Measurements from ENCODE around the gene TSR1. TPM values are rescaled to one million over a fixed set of nuclear protein-coding genes. Genes with fewer than 3 reads are reported as not detected.

TSR1 gene
- polyA plus RNA-seq, 3 donors, result 8.1 to 10.8 (median 9.3) TPM

DNA sequence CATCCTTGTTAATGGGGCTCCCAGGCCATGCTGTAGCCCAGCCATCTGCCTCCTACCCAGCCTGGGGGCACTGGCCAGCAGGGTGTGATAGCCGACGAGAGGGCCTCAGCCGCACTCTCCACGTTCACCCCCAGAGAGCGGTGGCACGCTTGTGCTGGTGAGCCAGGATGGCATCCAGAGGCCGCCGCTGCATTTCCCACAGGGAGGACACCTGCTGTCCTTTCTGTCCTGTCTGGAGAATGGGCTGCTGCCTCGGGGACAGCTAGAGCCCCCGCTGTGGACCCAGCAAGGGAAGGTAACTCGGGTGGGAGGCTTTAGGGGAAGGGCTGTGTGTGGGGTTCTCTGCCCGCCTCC, 28.5 kb upstream of the TSR1 start:
- Mint-ChIP-seq H3K4me3 (no peak overlapping the region), H3K9me3 (peaks cover 0 to 2% (median 0%) of the 10 kb centered on the region in 7 donors), H3K27ac (no peak overlapping the region), H3K27me3 (ENCODE audit: low read depth in 3 of 3) (peaks cover 0 to 2% (median 1%) of the 10 kb centered on the region in 3 donors), H3K4me1 (peaks cover 11% of the 10 kb centered on the region), H3K36me3 (peaks cover 33 to 48% of the 10 kb centered on the region in 2 donors)
- no peaks in the 10 kb centered on the region for H3K4me1 ChIP-seq (ENCODE audit: control insufficient read depth in 1 of 2, insufficient read depth in 2 of 2, low read length in 2 of 2)
- no peak overlapping the region for H3K27ac ChIP-seq (ENCODE audit: low read depth in 1 of 2, low read length in 2 of 2)
- no peak overlapping the region for H3K4me3 ChIP-seq (replicated peaks in 1 of 3; ENCODE audit: low read depth in 2 of 3, low read length in 3 of 3)
- DNase-seq, result no peak
- no peak overlapping the region for H3K4me2 ChIP-seq (replicated peaks; ENCODE audit: extremely low read depth, low read length, poor library complexity, severe bottlenecking)
- H3K27me3 ChIP-seq (ENCODE audit: control insufficient read depth in 2 of 2, insufficient read depth in 2 of 2, low read length in 2 of 2), result no peaks in the 10 kb centered on the region
- WGBS (ENCODE audit: insufficient coverage), result 93% methylated on average over 9 of the region's 12 CpGs
- no peaks in the 10 kb centered on the region for H3K79me2 ChIP-seq (ENCODE audit: insufficient read depth, low read length)
- H3K9me3 ChIP-seq (replicated peaks in 1 of 2; ENCODE audit: control insufficient read depth in 1 of 2, insufficient read depth in 1 of 2, low read length in 2 of 2), result no peaks in the 10 kb centered on the region
- TF ChIP-seq CTCF (IDR thresholded peaks at IDR 0.05), result no peak
- H2AFZ ChIP-seq (ENCODE audit: insufficient read depth, low read depth, low read length, poor library complexity, severe bottlenecking), result no peak overlapping the region
- intact Hi-C loops (cut with micrococcal nuclease), result no loop called here
- no peaks in the 10 kb centered on the region for H4K20me1 ChIP-seq (ENCODE audit: insufficient read depth, low read length)
- no peak overlapping the region for H3K9ac ChIP-seq (ENCODE audit: insufficient read depth, low read length, poor library complexity, severe bottlenecking)
- peaks cover 11 to 33% of the 10 kb centered on the region in 2 donors for H3K36me3 ChIP-seq (replicated peaks in 1 of 2; ENCODE audit: control insufficient read depth in 1 of 2, insufficient read depth in 2 of 2, low read length in 2 of 2)

- Histone ChIP-seq H3K4me1 (ENCODE audit: control insufficient read depth in 1 of 2, insufficient read depth in 2 of 2, low read length in 2 of 2) (no peaks in the 10 kb centered on the region), H3K27ac (ENCODE audit: low read depth in 1 of 2, low read length in 2 of 2) (no peak overlapping the region), H3K4me3 (replicated peaks in 1 of 3; ENCODE audit: low read depth in 2 of 3, low read length in 3 of 3) (no peak overlapping the region), H3K36me3 (replicated peaks in 1 of 2; ENCODE audit: control insufficient read depth in 1 of 2, insufficient read depth in 2 of 2, low read length in 2 of 2) (peaks cover 11 to 33% of the 10 kb centered on the region in 2 donors), H2AFZ (ENCODE audit: insufficient read depth, low read depth, low read length, poor library complexity, severe bottlenecking) (no peak overlapping the region), H4K20me1 (ENCODE audit: insufficient read depth, low read length) (no peaks in the 10 kb centered on the region), H3K27me3 (ENCODE audit: control insufficient read depth in 2 of 2, insufficient read depth in 2 of 2, low read length in 2 of 2) (no peaks in the 10 kb centered on the region), H3K79me2 (ENCODE audit: insufficient read depth, low read length) (no peaks in the 10 kb centered on the region), H3K9me3 (replicated peaks in 1 of 2; ENCODE audit: control insufficient read depth in 1 of 2, insufficient read depth in 1 of 2, low read length in 2 of 2) (no peaks in the 10 kb centered on the region), H3K9ac (ENCODE audit: insufficient read depth, low read length, poor library complexity, severe bottlenecking) (no peak overlapping the region), H3K4me2 (replicated peaks; ENCODE audit: extremely low read depth, low read length, poor library complexity, severe bottlenecking) (no peak overlapping the region)
- Mint-ChIP-seq H3K27ac (peak overlapping the region in 1 of 7 donors; percentile 42), H3K4me1 (peaks cover 6% of the 10 kb centered on the region), H3K27me3 (ENCODE audit: low read depth in 3 of 3) (peaks cover 0 to 2% (median 1%) of the 10 kb centered on the region in 3 donors), H3K9me3 (peaks cover 0 to 3% (median 0%) of the 10 kb centered on the region in 7 donors), H3K4me3 (no peak overlapping the region), H3K36me3 (peaks cover 33 to 49% of the 10 kb centered on the region in 2 donors)
- no peak for TF ChIP-seq CTCF (IDR thresholded peaks at IDR 0.05)
- no peak for DNase-seq
- intact Hi-C loops (cut with micrococcal nuclease), result no loop called here
- WGBS (ENCODE audit: insufficient coverage), result 95% methylated on average over 17 of the region's 26 CpGs
These were observed 27.9 kb upstream of the TSR1 start for GRCh38 chr17:2363851-2364762.

Data from CD14-positive monocyte (primary cell).